Measurements from ENCODE around the gene CD72.

Gene CD72

DNA sequence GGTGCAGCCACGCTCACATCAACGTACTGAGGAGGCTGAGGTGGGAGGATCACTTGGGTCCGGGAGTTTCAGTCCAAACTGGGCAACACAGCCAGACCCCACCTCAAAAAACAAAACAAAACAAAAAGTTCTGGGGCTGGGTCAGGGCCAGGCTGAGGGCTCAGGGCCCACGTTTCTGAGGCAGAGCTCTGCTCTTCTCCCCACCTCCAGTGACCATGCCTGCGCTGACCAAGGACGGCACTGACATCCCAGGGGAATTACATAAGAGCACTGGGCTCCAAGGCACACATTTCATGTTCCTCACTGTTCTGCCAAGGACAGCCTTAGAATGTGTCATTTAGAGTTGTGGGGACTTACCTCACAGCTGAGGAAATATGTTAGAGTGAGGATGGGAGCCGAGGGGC is 53.6 kb downstream of the CD72 start:
- DNase-seq = peak in 2 of 10 donors; percentile 22 to 72
- intact Hi-C loops (cut with DNase I) = no loop called here

GRCh38 chr9:35563791-35564197 is 54.4 kb downstream of the CD72 start:
- DNase-seq = peak in 1 of 10 donors; percentile 80
- intact Hi-C loops (cut with DNase I) = no loop called here

DNA sequence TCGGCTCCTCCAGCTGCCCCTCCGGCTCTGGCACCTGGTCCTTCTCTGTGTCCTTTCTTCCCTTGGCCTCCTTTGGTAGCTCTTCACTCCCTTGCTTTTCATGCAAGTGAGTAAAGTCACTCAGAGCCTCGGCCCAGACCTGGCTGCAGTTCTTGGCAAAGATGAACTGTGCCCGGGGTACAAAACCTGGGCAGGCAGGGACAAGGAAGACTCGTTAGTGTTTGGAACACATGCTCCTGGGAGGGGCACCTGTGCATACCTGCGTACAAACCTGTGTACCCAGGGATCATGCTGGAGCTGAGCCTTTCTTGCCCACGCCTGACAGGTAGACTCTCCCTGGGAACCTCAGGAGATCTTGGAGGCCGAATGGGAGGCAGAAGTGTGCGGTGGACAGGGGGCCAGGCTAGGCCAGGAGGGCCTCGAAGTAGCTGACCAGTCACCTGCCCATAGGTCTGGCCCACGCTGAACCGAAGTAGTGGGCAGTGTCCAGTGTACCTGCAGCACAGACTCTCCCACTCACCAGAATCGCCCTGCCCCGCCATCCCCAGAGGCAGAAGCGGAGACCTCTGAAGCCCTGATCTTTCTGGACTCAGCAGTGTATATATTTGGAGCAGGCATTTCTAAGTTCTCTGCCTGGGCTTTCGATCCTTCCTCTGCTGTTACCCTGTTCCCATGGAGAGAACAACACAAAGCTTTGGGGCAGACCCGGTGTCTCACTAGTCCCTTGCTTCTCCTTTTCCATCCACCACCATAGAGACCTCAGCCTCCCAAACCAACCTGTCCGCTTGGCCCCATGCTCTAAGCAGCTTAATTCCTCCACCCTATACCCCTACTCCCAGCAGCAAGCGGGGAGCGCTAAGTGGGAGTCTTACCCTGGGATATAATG is 55.1 kb downstream of the CD72 start:
- intact Hi-C loops (cut with DNase I) = no loop called here
- DNase-seq = peak in 1 of 10 donors; percentile 75

DNA sequence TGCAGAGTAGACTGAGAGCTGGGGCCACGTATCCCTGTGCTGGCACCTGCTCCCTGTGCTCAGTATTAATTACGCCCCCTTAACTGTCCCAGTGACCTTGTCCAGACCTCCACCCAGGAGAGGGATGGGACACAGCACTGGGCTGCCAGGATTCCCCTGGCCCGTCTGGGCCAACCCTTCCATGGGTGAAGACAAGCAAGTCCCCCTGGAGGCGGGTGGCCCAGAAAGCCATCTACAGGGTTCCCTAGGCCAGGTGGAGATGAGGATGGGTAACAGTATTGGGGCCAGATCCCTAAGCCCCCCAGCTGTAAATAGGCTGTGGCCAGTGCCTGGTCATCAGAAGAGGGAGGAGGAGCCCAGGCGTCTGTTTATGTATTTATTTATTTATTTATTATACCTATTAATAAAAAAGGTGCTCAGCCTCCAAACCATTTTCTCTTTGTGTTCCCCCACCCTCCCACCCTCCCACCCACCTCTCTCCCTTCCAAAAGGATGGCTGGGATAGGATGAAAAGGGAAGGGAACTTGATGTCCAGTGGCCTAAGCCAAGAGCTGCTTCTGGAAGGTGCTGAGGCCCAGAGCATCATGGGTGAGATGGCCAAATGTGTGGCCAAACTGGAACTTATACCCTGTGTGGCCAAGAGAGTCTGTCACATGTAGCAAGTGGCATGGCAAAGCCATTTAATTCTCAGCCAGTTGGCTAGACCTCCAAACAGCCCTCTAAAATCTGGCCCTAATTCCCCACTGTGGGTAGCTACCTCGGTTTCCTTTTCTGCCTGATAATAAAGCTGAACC is 56.5 kb downstream of the CD72 start:
- intact Hi-C loops (cut with DNase I) = no loop called here
- DNase-seq = no peak

DNA sequence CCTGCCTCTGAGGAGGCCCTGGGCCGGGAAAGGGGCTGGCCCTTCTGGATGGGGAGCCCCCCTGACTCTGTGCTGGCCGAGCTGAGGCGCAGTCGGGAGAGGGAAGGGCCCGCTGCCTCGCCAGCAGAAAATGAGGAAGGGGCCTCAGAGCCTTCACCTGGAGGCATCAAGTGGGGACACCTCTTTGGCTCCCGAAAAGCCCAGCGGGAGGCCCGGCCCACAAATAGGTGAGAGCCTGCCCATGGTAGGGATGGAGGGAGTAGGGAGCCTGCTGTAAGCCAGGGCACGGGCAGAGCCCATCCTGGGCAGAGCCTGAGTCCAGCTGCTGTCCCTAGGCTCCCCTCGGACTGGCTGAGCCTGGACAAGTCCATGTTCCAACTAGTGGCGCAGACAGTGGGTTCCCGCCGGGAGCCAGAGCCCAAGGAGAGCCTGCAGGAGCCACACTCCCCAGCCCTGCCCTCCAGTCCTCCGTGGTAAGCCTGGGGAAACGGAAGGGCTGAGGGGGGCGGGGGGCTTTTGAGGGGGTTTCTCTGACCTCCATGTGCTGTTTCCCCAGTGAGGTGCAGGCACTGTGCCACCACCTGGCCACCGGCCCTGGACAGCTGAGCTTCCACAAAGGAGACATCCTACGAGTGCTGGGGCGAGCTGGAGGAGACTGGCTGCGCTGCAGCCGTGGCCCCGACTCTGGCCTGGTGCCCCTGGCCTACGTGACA is 57.4 kb downstream of the CD72 start:
- intact Hi-C loops (cut with DNase I) = no loop called here
- peak in 1 of 10 donors; percentile 89 for DNase-seq
